ENCODE results near the gene CDH16. TPM values are rescaled to one million over a fixed set of nuclear protein-coding genes. Genes with fewer than 3 reads are reported as not detected.

The CDH16 gene
- total and polyA plus RNA-seq, 2 of the 13 experiments (the other 11 are each of a cell fraction or from before 2014, with no cell fraction given): 2.7 to 3.9 TPM

GRCh38 chr16:66891797-66892196 lies 26.9 kb downstream of the CDH16 start:
- no peak overlapping the region for H3K4me3 ChIP-seq (replicated peaks in 1 of 3; ENCODE audit: insufficient read depth in 1 of 3, low read depth in 2 of 3, low read length in 3 of 3)
- H4K20me1 ChIP-seq (ENCODE audit: insufficient read depth, low read length): no peaks in the 10 kb centered on the region
- no peaks in the 10 kb centered on the region for H3K79me2 ChIP-seq (ENCODE audit: insufficient read depth, low read length)
- H3K9me3 ChIP-seq (ENCODE audit: low read length): no peaks in the 10 kb centered on the region
- no peak for DNase-seq (ENCODE audit: low spot score)
- intact Hi-C loops (cut with micrococcal nuclease; ENCODE audit: unreplicated experiment) (loop anchor here (10.0 kb wide), 1 partner anchor 263 kb away; the partner anchor contains the start of genes B3GNT9, FBXL8 and TRADD), in situ Hi-C loops (cut with HindIII; ENCODE audit: extremely low pct_ligation_motif_present, low pct_unique_long_range_greater_than_20kb) (no loop called here)
- H3K4me2 ChIP-seq (ENCODE audit: low read depth, low read length): no peak overlapping the region
- BruUV-seq (replicated peaks): no TSS peak
- WGBS (ENCODE audit: low lambda C conversion rate): 97% methylated on average over 6 of the region's 6 CpGs
- H2AFZ ChIP-seq (ENCODE audit: low read length): no peak overlapping the region
- peaks cover 0 to 2% of the 10 kb centered on the region in 2 experiments; a peak in 1 of 5 replicates for H3K27me3 ChIP-seq (ENCODE audit: control insufficient read depth in 1 of 2, insufficient read depth in 2 of 2, low read length in 2 of 2)
- peaks cover 3 to 6% of the 10 kb centered on the region in 2 experiments; a peak in 4 of 5 replicates for H3K36me3 ChIP-seq (replicated peaks in 1 of 2; ENCODE audit: control insufficient read depth in 1 of 2, insufficient read depth in 2 of 2, low read length in 2 of 2)
- no peak overlapping the region for H3K9ac ChIP-seq (ENCODE audit: insufficient read depth, low read depth, low read length)
- peaks cover 37% of the 10 kb centered on the region for H3K4me1 ChIP-seq (ENCODE audit: insufficient read depth, low read length)
- no peak for ATAC-seq
- FAIRE-seq: no peak
- CTCF ChIA-PET (ENCODE audit: low intra/inter-chr PET ratio, low total read pairs): no interaction called here
- no peak for TF ChIP-seq ZZZ3 (CRISPR knock-in tag; IDR thresholded peaks at IDR 0.05; ENCODE audit: borderline replicate concordance)
- POLR2A ChIA-PET: interaction anchor here (1.7 to 4.0 kb wide), 2 partner anchors 12 to 14 kb away, joined by 4 to 15 read pairs; partner anchors contain the start of gene PDP2
- no peak overlapping the region for H3K27ac ChIP-seq (ENCODE audit: extremely low read length, insufficient read depth, low read length)

- BruUV-seq (replicated peaks): no TSS peak
- Histone ChIP-seq H3K27me3 (ENCODE audit: control insufficient read depth in 1 of 2, insufficient read depth in 2 of 2, low read length in 2 of 2) (peaks cover 0 to 2% of the 10 kb centered on the region in 2 experiments; a peak in 1 of 5 replicates), H3K4me3 (replicated peaks in 1 of 3; ENCODE audit: insufficient read depth in 1 of 3, low read depth in 2 of 3, low read length in 3 of 3) (no peak overlapping the region), H3K4me1 (ENCODE audit: insufficient read depth, low read length) (peaks cover 33% of the 10 kb centered on the region), H3K9ac (ENCODE audit: insufficient read depth, low read depth, low read length) (no peak overlapping the region), H4K20me1 (ENCODE audit: insufficient read depth, low read length) (no peaks in the 10 kb centered on the region), H3K27ac (ENCODE audit: extremely low read length, insufficient read depth, low read length) (peak overlapping the region; percentile 19), H2AFZ (ENCODE audit: low read length) (no peak overlapping the region), H3K79me2 (ENCODE audit: insufficient read depth, low read length) (no peaks in the 10 kb centered on the region), H3K9me3 (ENCODE audit: low read length) (no peaks in the 10 kb centered on the region), H3K36me3 (replicated peaks in 1 of 2; ENCODE audit: control insufficient read depth in 1 of 2, insufficient read depth in 2 of 2, low read length in 2 of 2) (peaks cover 5 to 11% of the 10 kb centered on the region in 2 experiments; a peak in 4 of 5 replicates), H3K4me2 (ENCODE audit: low read depth, low read length) (no peak overlapping the region)
- ATAC-seq (no peak), FAIRE-seq (no peak), DNase-seq (ENCODE audit: low spot score) (no peak)
- intact Hi-C loops (cut with micrococcal nuclease; ENCODE audit: unreplicated experiment): loop anchor here (10.0 kb wide), 1 partner anchor 263 kb away; the partner anchor contains the start of genes B3GNT9, FBXL8 and TRADD
- CTCF ChIA-PET (ENCODE audit: low intra/inter-chr PET ratio, low total read pairs): no interaction called here
- POLR2A ChIA-PET: interaction anchor here (0.9 to 4.0 kb wide), 3 partner anchors 11 to 70 kb away, joined by 3 to 15 read pairs (median 4); partner anchors contain the start of genes CES3 and PDP2
- WGBS (ENCODE audit: low lambda C conversion rate): 72% methylated on average over 4 of the region's 4 CpGs
- in situ Hi-C loops (cut with HindIII; ENCODE audit: extremely low pct_ligation_motif_present, low pct_unique_long_range_greater_than_20kb): no loop called here
- TF ChIP-seq HNF4A (CRISPR knock-in tag; IDR thresholded peaks at IDR 0.05) (peak; percentile 73), ARID4A (CRISPR knock-in tag; IDR thresholded peaks at IDR 0.05; ENCODE audit: borderline replicate concordance) (no peak), KDM5A (IDR thresholded peaks at IDR 0.05; ENCODE audit: borderline replicate concordance, low read length) (no peak), PAXIP1 (CRISPR knock-in tag; conservative IDR thresholded peaks at IDR 0.05) (0 out of 2 replicates have a peak, but pooled peaks have one; percentile 15), ZBTB33 (CRISPR knock-in tag; IDR thresholded peaks at IDR 0.05) (0 out of 2 replicates have a peak, but pooled peaks have one; percentile 45)
These were observed 27.3 kb downstream of the CDH16 start for GRCh38 chr16:66891360-66891759.

Data from HepG2 (cell line).